ENCODE measurements around the gene PDSS2. TPM values are rescaled to one million over a fixed set of nuclear protein-coding genes. Genes with fewer than 3 reads are reported as not detected.

PDSS2 gene
- total and polyA plus RNA-seq, 2 of the 8 experiments (the other 6 are each of a cell fraction or from before 2014, with no cell fraction given): 10.7 to 16.1 TPM

- no peak for TF ChIP-seq CHD7 (IDR thresholded peaks at IDR 0.05; ENCODE audit: insufficient replicate concordance, low read length)
- TF ChIP-seq, protein P1, sequence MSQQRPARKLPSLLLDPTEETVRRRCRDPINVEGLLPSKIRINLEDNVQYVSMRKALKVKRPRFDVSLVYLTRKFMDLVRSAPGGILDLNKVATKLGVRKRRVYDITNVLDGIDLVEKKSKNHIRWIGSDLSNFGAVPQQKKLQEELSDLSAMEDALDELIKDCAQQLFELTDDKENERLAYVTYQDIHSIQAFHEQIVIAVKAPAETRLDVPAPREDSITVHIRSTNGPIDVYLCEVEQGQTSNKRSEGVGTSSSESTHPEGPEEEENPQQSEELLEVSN (IDR thresholded peaks at IDR 0.05): no peak
- no peak for TF ChIP-seq MAX (IDR thresholded peaks at IDR 0.05)
Measured at GRCh38 chr6:107342144-107342543, 117.2 kb downstream of the PDSS2 start (continued).
